Measurements from ENCODE around the gene EHMT1. TPM values are rescaled to one million over a fixed set of nuclear protein-coding genes. Genes with fewer than 3 reads are reported as not detected.

Gene EHMT1
- total and polyA plus RNA-seq, 10 of the 15 experiments (the other 5 are each of a cell fraction or from before 2014, with no cell fraction given) = 2.9 to 100 (median 48.1) TPM

- Histone ChIP-seq H3K9me3 (replicated peaks; ENCODE audit: control insufficient read depth, insufficient read depth, low read length) (no peaks in the 10 kb centered on the region; the same call in 2 of the 3 replicates), H3K9ac (ENCODE audit: control insufficient read depth, insufficient read depth, low read length) (no peak overlapping the region), H3K36me3 (ENCODE audit: control insufficient read depth in 2 of 2, insufficient read depth in 2 of 2, low read length in 1 of 2) (peaks cover 10 to 27% of the 10 kb centered on the region in 2 experiments), H3K27me3 (replicated peaks in 1 of 2; ENCODE audit: control insufficient read depth in 2 of 2, insufficient read depth in 2 of 2, low read length in 1 of 2) (no peaks in the 10 kb centered on the region), H4K20me1 (ENCODE audit: control insufficient read depth, insufficient read depth) (no peaks in the 10 kb centered on the region), H3K27ac (ENCODE audit: control insufficient read depth, insufficient read depth) (no peak overlapping the region), H2AFZ (ENCODE audit: control insufficient read depth, low read depth, low read length) (no peak overlapping the region), H3K4me2 (ENCODE audit: control insufficient read depth, insufficient read depth) (no peak overlapping the region), H3K4me1 (ENCODE audit: control insufficient read depth, insufficient read depth, low read length) (peaks cover 9% of the 10 kb centered on the region), H3K4me3 (no peak overlapping the region), H3K79me2 (ENCODE audit: control insufficient read depth, insufficient read depth, low read length) (peaks cover 53% of the 10 kb centered on the region)
- in situ Hi-C loops (cut with MboI) = no loop called here
- ChIA-PET POLR2A (no interaction called here), RAD21 (ENCODE audit: unreplicated experiment) (no interaction called here), CTCF (no interaction called here), SMC1A (ENCODE audit: uncharacterized antibody, unreplicated experiment) (no interaction called here)
- 76% methylated on average over 15 of the region's 15 CpGs for WGBS (ENCODE audit: insufficient coverage, insufficient replicate concordance, low lambda C conversion rate, missing lambda C conversion rate)
- ATAC-seq (no peak), FAIRE-seq (no peak), DNase-seq (ENCODE audit: low read depth, low spot score) (no peak)
- no TSS peak for BruUV-seq (replicated peaks)
- intact Hi-C loops (cut with micrococcal nuclease; ENCODE audit: unreplicated experiment) = no loop called here
- TF ChIP-seq ATF3 (IDR thresholded peaks at IDR 0.05; ENCODE audit: borderline replicate concordance, extremely low read depth, low read depth, low read length) = no peak
- TF ChIP-seq ZNF207 (IDR thresholded peaks at IDR 0.05; ENCODE audit: borderline replicate concordance) = no peak
These were observed 28.4 kb downstream of the EHMT1 start for GRCh38 chr9:137647096-137647714.

GRCh38 chr9:137648396-137648795, 29.6 kb downstream of the EHMT1 start:
- no peak for ATAC-seq
- ChIA-PET RAD21 (ENCODE audit: unreplicated experiment) (no interaction called here), SMC1A (ENCODE audit: uncharacterized antibody, unreplicated experiment) (no interaction called here), POLR2A (no interaction called here), CTCF (interaction anchor here (1.6 to 1.8 kb wide), 2 partner anchors 20 to 27 kb away, joined by 3 to 7 read pairs; no protein-coding TSS in a partner anchor)
- TF ChIP-seq USF2 (IDR thresholded peaks at IDR 0.05; ENCODE audit: borderline replicate concordance, low read depth, low read length) (no peak), GABPA (IDR thresholded peaks at IDR 0.05; ENCODE audit: low read depth) (no peak), ZBED1 (IDR thresholded peaks at IDR 0.05; ENCODE audit: borderline replicate concordance) (no peak), CBX3 (IDR thresholded peaks at IDR 0.05; ENCODE audit: borderline replicate concordance, low read depth) (no peak), RB1 (IDR thresholded peaks at IDR 0.05; ENCODE audit: borderline replicate concordance) (no peak)
- intact Hi-C loops (cut with micrococcal nuclease; ENCODE audit: unreplicated experiment) = no loop called here
- WGBS (ENCODE audit: insufficient coverage, insufficient replicate concordance, low lambda C conversion rate, missing lambda C conversion rate) = 95% methylated on average over 2 of the region's 2 CpGs
- no peak overlapping the region for H3K9ac ChIP-seq (ENCODE audit: control insufficient read depth, insufficient read depth, low read length)
- H3K27me3 ChIP-seq (replicated peaks in 1 of 2; ENCODE audit: control insufficient read depth in 2 of 2, insufficient read depth in 2 of 2, low read length in 1 of 2) = no peaks in the 10 kb centered on the region
- peaks cover 9% of the 10 kb centered on the region for H3K4me1 ChIP-seq (ENCODE audit: control insufficient read depth, insufficient read depth, low read length)
- no peak for FAIRE-seq
- H3K79me2 ChIP-seq (ENCODE audit: control insufficient read depth, insufficient read depth, low read length) = peaks cover 47% of the 10 kb centered on the region
- no peak overlapping the region for H3K4me3 ChIP-seq
- no TSS peak for BruUV-seq (replicated peaks)
- no peaks in the 10 kb centered on the region; the same call in 2 of the 3 replicates for H3K9me3 ChIP-seq (replicated peaks; ENCODE audit: control insufficient read depth, insufficient read depth, low read length)
- peaks cover 10 to 26% of the 10 kb centered on the region in 2 experiments for H3K36me3 ChIP-seq (ENCODE audit: control insufficient read depth in 2 of 2, insufficient read depth in 2 of 2, low read length in 1 of 2)
- no peaks in the 10 kb centered on the region for H4K20me1 ChIP-seq (ENCODE audit: control insufficient read depth, insufficient read depth)
- no peak overlapping the region for H3K27ac ChIP-seq (ENCODE audit: control insufficient read depth, insufficient read depth)
- no peak overlapping the region for H2AFZ ChIP-seq (ENCODE audit: control insufficient read depth, low read depth, low read length)
- no peak for DNase-seq (ENCODE audit: low read depth, low spot score)
- no peak overlapping the region for H3K4me2 ChIP-seq (ENCODE audit: control insufficient read depth, insufficient read depth)
- in situ Hi-C loops (cut with MboI) = no loop called here

Measured in GM12878 (cell line).